Common myeloid progenitor, CD34-positive (primary cell): ENCODE measurements around the gene TBL1X.

Experiments
- CTCF ChIA-PET: fragments of 350-600 bp; sonication (Branson Sonifier 250); formaldehyde crosslinking; loops from one replicate; lab custom pipeline; 2021; ENCODE audit warnings: antibody characterized with exemption; lab: Charles Lee
- POLR2A ChIA-PET: fragments of 350-600 bp; sonication (Branson Sonifier 250); formaldehyde crosslinking; loops from one replicate; lab custom pipeline; 2021; ENCODE audit warnings: antibody characterized with exemption; lab: Charles Lee
- DNase-seq, 3 donors: peaks; one replicate each; pipeline versions ENCODE4 v3.0.0 to v3.0.0-alpha.2; 2013
- H3K27ac ChIP-seq, 2 experiments: 1 replicate in 1 of 2; 2 replicates in 1 of 2; pipeline ENCODE4 v1.7.0; 2013; ENCODE audit warnings: inconsistent platforms in 2 of 2, low read length in 2 of 2, mild to moderate bottlenecking in 2 of 2, low read depth in 1 of 2, moderate library complexity in 1 of 2; ENCODE audit not compliant: severe bottlenecking in 2 of 2, insufficient read depth in 1 of 2, poor library complexity in 1 of 2
- H3K27me3 ChIP-seq, 5 experiments: replicated peaks in 2 of 5; 1 replicate in 3 of 5; 2 replicates in 2 of 5; pipeline versions ENCODE4 v1.6.1 to v1.7.0; 2013; ENCODE audit warnings: low read length in 4 of 5, mild to moderate bottlenecking in 2 of 5, moderate library complexity in 2 of 5, inconsistent platforms in 1 of 5; ENCODE audit not compliant: insufficient read depth in 5 of 5, control insufficient read depth in 4 of 5
- H3K36me3 ChIP-seq, 4 experiments: 1 replicate in 2 of 4; 2 replicates in 2 of 4; pipeline versions ENCODE4 v1.6.1 to v1.7.0; 2013; ENCODE audit warnings: low read length in 3 of 4, control low read depth in 1 of 4, mild to moderate bottlenecking in 1 of 4; ENCODE audit not compliant: control insufficient read depth in 4 of 4, insufficient read depth in 4 of 4
- H3K4me1 ChIP-seq, 4 experiments: 1 replicate in 3 of 4; 2 replicates in 1 of 4; pipeline versions ENCODE4 v1.6.1 to v1.7.1; 2013; ENCODE audit warnings: low read length in 3 of 4, mild to moderate bottlenecking in 3 of 4, control low read depth in 1 of 4, inconsistent platforms in 1 of 4, moderate library complexity in 1 of 4; ENCODE audit not compliant: control insufficient read depth in 4 of 4, insufficient read depth in 4 of 4; ENCODE audit errors: control extremely low read depth in 1 of 4
- H3K4me3 ChIP-seq, 7 experiments: 1 replicate in 4 of 7; 2 replicates in 3 of 7; pipeline versions ENCODE4 v1.5.1 to v1.7.0; 2013; ENCODE audit warnings: mild to moderate bottlenecking in 7 of 7, low read length in 6 of 7, moderate library complexity in 6 of 7, inconsistent platforms in 2 of 7, low read depth in 2 of 7, control low read depth in 1 of 7; ENCODE audit not compliant: insufficient read depth in 4 of 7, control insufficient read depth in 1 of 7; ENCODE audit errors: extremely low read depth in 1 of 7
- H3K9me3 ChIP-seq, 5 experiments: 1 replicate in 4 of 5; 2 replicates in 1 of 5; pipeline versions ENCODE4 v1.6.1 to v1.7.1; 2013; ENCODE audit warnings: low read length in 4 of 5, mild to moderate bottlenecking in 2 of 5, inconsistent platforms in 1 of 5, low read depth in 1 of 5, moderate library complexity in 1 of 5; ENCODE audit not compliant: control insufficient read depth in 4 of 5, insufficient read depth in 2 of 5; ENCODE audit errors: control extremely low read depth in 1 of 5
- WGBS: methylation state at CpG from one replicate; pipeline ENCODE4 v1.1.5; 2013; ENCODE audit not compliant: insufficient coverage; 5-methylcytosine and 5-hydroxymethylcytosine counted together

Gene TBL1X

GRCh38 chrX:9646471-9647224 is 181.8 kb downstream of the TBL1X start:
- Histone ChIP-seq H3K4me1 (peaks cover 0 to 2% (median 0%) of the 10 kb centered on the region in 4 experiments), H3K9me3 (no peaks in the 10 kb centered on the region), H3K4me3 (no peak overlapping the region), H3K36me3 (no peaks in the 10 kb centered on the region), H3K27ac (no peak overlapping the region), H3K27me3 (peaks cover 0 to 4% (median 0%) of the 10 kb centered on the region in 5 experiments)
- POLR2A ChIA-PET: no interaction called here
- DNase-seq: no peak
- CTCF ChIA-PET: interaction anchor here (1.1 to 1.3 kb wide), 2 partner anchors 17 to 23 kb away, joined by 3 to 4 read pairs; no protein-coding TSS in a partner anchor
- WGBS: 74% methylated on average over 10 of the region's 12 CpGs

- peaks cover 0 to 2% (median 0%) of the 10 kb centered on the region in 4 experiments for H3K4me1 ChIP-seq
- CTCF ChIA-PET: interaction anchor here (1.1 to 1.3 kb wide), 2 partner anchors 17 to 22 kb away, joined by 3 to 4 read pairs; no protein-coding TSS in a partner anchor
- POLR2A ChIA-PET: no interaction called here
Observed at GRCh38 chrX:9647431-9647830, 182.6 kb downstream of the TBL1X start.

GRCh38 chrX:9650091-9650490 is 185.2 kb downstream of the TBL1X start:
- 80% methylated on average over 3 of the region's 3 CpGs for WGBS
- H3K4me3 ChIP-seq: no peak overlapping the region
- H3K36me3 ChIP-seq: peaks cover 0 to 3% (median 0%) of the 10 kb centered on the region in 4 experiments
- H3K27me3 ChIP-seq: peaks cover 0 to 4% (median 0%) of the 10 kb centered on the region in 5 experiments
- H3K9me3 ChIP-seq: no peaks in the 10 kb centered on the region
- no peaks in the 10 kb centered on the region for H3K4me1 ChIP-seq
- H3K27ac ChIP-seq: no peak overlapping the region
- POLR2A ChIA-PET: no interaction called here
- CTCF ChIA-PET: interaction anchor here (2.3 kb wide), 1 partner anchor 834 kb away, joined by 5 read pairs; no protein-coding TSS in a partner anchor
- DNase-seq: no peak

More at GRCh38 chrX:9647431-9647830, 182.6 kb downstream of the TBL1X start:
- no peaks in the 10 kb centered on the region for H3K9me3 ChIP-seq
- DNase-seq: no peak
- no peaks in the 10 kb centered on the region for H3K36me3 ChIP-seq
- 98% methylated on average over 6 of the region's 7 CpGs for WGBS
- H3K27me3 ChIP-seq: peaks cover 0 to 4% (median 0%) of the 10 kb centered on the region in 5 experiments
- H3K4me3 ChIP-seq: no peak overlapping the region
- no peak overlapping the region for H3K27ac ChIP-seq

GRCh38 chrX:9651737-9652136 is 186.9 kb downstream of the TBL1X start:
- no peak for DNase-seq
- POLR2A ChIA-PET: no interaction called here

GRCh38 chrX:9654929-9655328 is 190.1 kb downstream of the TBL1X start:
- Histone ChIP-seq H3K36me3 (peaks cover 0 to 4% (median 2%) of the 10 kb centered on the region in 4 experiments), H3K9me3 (no peaks in the 10 kb centered on the region), H3K4me1 (no peaks in the 10 kb centered on the region), H3K27me3 (no peaks in the 10 kb centered on the region), H3K27ac (no peak overlapping the region), H3K4me3 (no peak overlapping the region)
- 94% methylated on average over 6 of the region's 13 CpGs for WGBS
- DNase-seq: no peak
- POLR2A ChIA-PET: no interaction called here
- CTCF ChIA-PET: no interaction called here

More at GRCh38 chrX:9651737-9652136, 186.9 kb downstream of the TBL1X start:
- peaks cover 0 to 3% (median under 1%) of the 10 kb centered on the region in 4 experiments for H3K36me3 ChIP-seq
- H3K4me1 ChIP-seq: no peaks in the 10 kb centered on the region
- no peak overlapping the region for H3K27ac ChIP-seq
- H3K9me3 ChIP-seq: no peaks in the 10 kb centered on the region
- no peak overlapping the region for H3K4me3 ChIP-seq
- H3K27me3 ChIP-seq: peaks cover 0 to under 1% (median 0%) of the 10 kb centered on the region in 5 experiments
- CTCF ChIA-PET: no interaction called here
- WGBS: 94% methylated on average over 9 of the region's 9 CpGs

- CTCF ChIA-PET: no interaction called here
- POLR2A ChIA-PET: no interaction called here
- H3K4me1 ChIP-seq: no peaks in the 10 kb centered on the region
- peaks cover 0 to 4% (median 2%) of the 10 kb centered on the region in 4 experiments for H3K36me3 ChIP-seq
- no peak overlapping the region for H3K27ac ChIP-seq
- no peaks in the 10 kb centered on the region for H3K27me3 ChIP-seq
- 90% methylated on average over 5 of the region's 6 CpGs for WGBS
- H3K4me3 ChIP-seq: no peak overlapping the region
- H3K9me3 ChIP-seq: no peaks in the 10 kb centered on the region
- no peak for DNase-seq
Observed at GRCh38 chrX:9656277-9656676, 191.4 kb downstream of the TBL1X start.

GRCh38 chrX:9656871-9657270 is 192.0 kb downstream of the TBL1X start:
- ChIA-PET POLR2A (no interaction called here), CTCF (no interaction called here)
- WGBS: 45% methylated on average over 2 of the region's 3 CpGs
- Histone ChIP-seq H3K4me3 (no peak overlapping the region), H3K9me3 (no peaks in the 10 kb centered on the region), H3K36me3 (peaks cover 0 to 4% (median 2%) of the 10 kb centered on the region in 4 experiments), H3K27ac (no peak overlapping the region), H3K4me1 (no peaks in the 10 kb centered on the region), H3K27me3 (no peaks in the 10 kb centered on the region)
- no peak for DNase-seq
